DOHH2 (cell line): ENCODE data around the gene CDHR4.
A peak's percentile ranks its signal among the peaks of the same experiment; 100 is the strongest.

Experiments
- H3F3A ChIP-seq: fragments of 200-600 bp; sonication (generic), shearing (Covaris generic); 2 replicates; pipeline ENCODE4 v1.6.0; 2016; ENCODE audit warnings: antibody characterized with exemption, mild to moderate bottlenecking; ENCODE audit not compliant: control insufficient read depth, insufficient read depth
- H3K27ac ChIP-seq: fragments of 200-600 bp; sonication (generic); 2 replicates; pipeline ENCODE4 v1.5.1; 2014; ENCODE audit warnings: low read depth, mild to moderate bottlenecking, low read length, moderate library complexity
- H3K27me3 ChIP-seq: fragments of 200-600 bp; sonication (generic); 2 replicates; pipeline ENCODE4 v1.6.1; 2014; ENCODE audit warnings: mild to moderate bottlenecking, low read length, mixed read lengths; ENCODE audit not compliant: control insufficient read depth
- H3K36me3 ChIP-seq: fragments of 200-600 bp; sonication (generic); 2 replicates; pipeline ENCODE4 v1.6.1; 2014; ENCODE audit warnings: mild to moderate bottlenecking, low read length, moderate library complexity, mixed read lengths; ENCODE audit not compliant: control insufficient read depth
- H3K4me1 ChIP-seq: fragments of 200-600 bp; sonication (generic); 2 replicates; pipeline ENCODE4 v1.6.1; 2014; ENCODE audit warnings: mild to moderate bottlenecking, low read length, mixed read lengths; ENCODE audit not compliant: control insufficient read depth
- H3K4me2 ChIP-seq: fragments of 200-600 bp; sonication (generic); 2 replicates; pipeline ENCODE4 v1.6.0; 2014; ENCODE audit warnings: mild to moderate bottlenecking, low read length, moderate library complexity
- H3K4me3 ChIP-seq: fragments of 200-600 bp; sonication (generic); 2 replicates; pipeline ENCODE4 v1.5.1; 2014; ENCODE audit warnings: mild to moderate bottlenecking, low read length, mixed read lengths
- H3K79me2 ChIP-seq: fragments of 200-600 bp; sonication (generic); 2 replicates; pipeline ENCODE4 v1.6.1; 2014; ENCODE audit warnings: mild to moderate bottlenecking, low read length, mixed read lengths; ENCODE audit not compliant: control insufficient read depth
- H3K9me2 ChIP-seq: fragments of 200-600 bp; sonication (generic); replicated peaks from 2 replicates; pipeline ENCODE4 v1.6.1; 2014; ENCODE audit warnings: mild to moderate bottlenecking, low read length, mixed read lengths; ENCODE audit not compliant: control insufficient read depth
- H3K9me3 ChIP-seq: fragments of 200-600 bp; sonication (generic); 2 replicates; pipeline ENCODE4 v1.6.1; 2014; ENCODE audit warnings: antibody characterized with exemption, low read length, mixed read lengths; ENCODE audit not compliant: control insufficient read depth, insufficient read depth
- H4K20me1 ChIP-seq: fragments of 200-600 bp; sonication (generic); 2 replicates; pipeline ENCODE4 v1.6.0; 2014; ENCODE audit warnings: low read depth, mild to moderate bottlenecking, antibody characterized with exemption, low read length, moderate library complexity; ENCODE audit not compliant: control insufficient read depth, insufficient read depth
- EZH2phosphoT487 ChIP-seq: fragments of 200-600 bp; sonication (generic); IDR thresholded peaks from 2 replicates; pipeline ENCODE4 v1.6.1; 2017; ENCODE audit warnings: borderline replicate concordance, mild to moderate bottlenecking, antibody characterized with exemption, low read length, moderate library complexity, mixed read lengths
- TF ChIP-seq, protein P1 (sequence below): fragments of 200-600 bp; sonication (generic); IDR thresholded peaks from one replicate; pipeline ENCODE4 v1.5.1; 2014; ENCODE audit warnings: antibody characterized with exemption, mild to moderate bottlenecking, low read depth, low read length; ENCODE audit not compliant: poor library complexity, severe bottlenecking

The CDHR4 gene

DNA sequence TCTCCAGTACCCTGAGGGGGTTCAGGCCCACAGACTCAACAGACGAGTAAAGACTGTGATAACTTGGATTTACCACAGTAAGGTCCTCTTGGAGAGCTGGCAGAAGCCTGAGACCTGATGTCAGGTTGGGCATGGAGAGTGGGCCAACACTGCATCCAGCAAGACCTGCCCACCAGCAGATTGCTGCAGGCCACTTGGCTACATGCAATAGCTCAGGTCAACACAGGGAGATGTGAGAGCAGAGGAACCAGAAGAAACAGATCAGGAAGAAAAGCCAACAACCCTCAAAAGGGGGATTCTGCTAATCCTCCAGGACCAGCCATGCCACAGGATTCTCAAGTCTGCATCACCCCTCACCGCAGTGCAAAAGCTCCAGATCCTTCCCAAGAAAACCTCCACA lies 11.6 kb downstream of the CDHR4 start:
- Histone ChIP-seq H3K27ac (no peak overlapping the region), H3K36me3 (peaks cover 16% of the 10 kb centered on the region), H4K20me1 (no peaks in the 10 kb centered on the region), H3K4me2 (no peak overlapping the region), H3K4me3 (no peak overlapping the region), H3K79me2 (peaks cover 34% of the 10 kb centered on the region), H3K27me3 (no peaks in the 10 kb centered on the region), H3F3A (peaks cover 5% of the 10 kb centered on the region), H3K9me3 (no peaks in the 10 kb centered on the region), H3K4me1 (peaks cover 37% of the 10 kb centered on the region), H3K9me2 (no peaks in the 10 kb centered on the region)
- TF ChIP-seq, protein P1, sequence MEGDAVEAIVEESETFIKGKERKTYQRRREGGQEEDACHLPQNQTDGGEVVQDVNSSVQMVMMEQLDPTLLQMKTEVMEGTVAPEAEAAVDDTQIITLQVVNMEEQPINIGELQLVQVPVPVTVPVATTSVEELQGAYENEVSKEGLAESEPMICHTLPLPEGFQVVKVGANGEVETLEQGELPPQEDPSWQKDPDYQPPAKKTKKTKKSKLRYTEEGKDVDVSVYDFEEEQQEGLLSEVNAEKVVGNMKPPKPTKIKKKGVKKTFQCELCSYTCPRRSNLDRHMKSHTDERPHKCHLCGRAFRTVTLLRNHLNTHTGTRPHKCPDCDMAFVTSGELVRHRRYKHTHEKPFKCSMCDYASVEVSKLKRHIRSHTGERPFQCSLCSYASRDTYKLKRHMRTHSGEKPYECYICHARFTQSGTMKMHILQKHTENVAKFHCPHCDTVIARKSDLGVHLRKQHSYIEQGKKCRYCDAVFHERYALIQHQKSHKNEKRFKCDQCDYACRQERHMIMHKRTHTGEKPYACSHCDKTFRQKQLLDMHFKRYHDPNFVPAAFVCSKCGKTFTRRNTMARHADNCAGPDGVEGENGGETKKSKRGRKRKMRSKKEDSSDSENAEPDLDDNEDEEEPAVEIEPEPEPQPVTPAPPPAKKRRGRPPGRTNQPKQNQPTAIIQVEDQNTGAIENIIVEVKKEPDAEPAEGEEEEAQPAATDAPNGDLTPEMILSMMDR: no peak

GRCh38 chr3:49787536-49787935 lies 12.1 kb downstream of the CDHR4 start:
- H3K27ac ChIP-seq: no peak overlapping the region
- H3K4me2 ChIP-seq: peak overlapping the region; percentile 98
- peaks cover 16% of the 10 kb centered on the region for H3K36me3 ChIP-seq
- H3K4me3 ChIP-seq: peak overlapping the region; percentile 88; the same call in 1 of the 2 replicates
- no peaks in the 10 kb centered on the region for H4K20me1 ChIP-seq
- no peaks in the 10 kb centered on the region for H3K9me2 ChIP-seq
- TF ChIP-seq EZH2phosphoT487: no peak
- H3K79me2 ChIP-seq: peaks cover 38% of the 10 kb centered on the region
- H3F3A ChIP-seq: peaks cover 5% of the 10 kb centered on the region
- H3K27me3 ChIP-seq: no peaks in the 10 kb centered on the region
- peaks cover 37% of the 10 kb centered on the region for H3K4me1 ChIP-seq
- H3K9me3 ChIP-seq: no peaks in the 10 kb centered on the region

DNA sequence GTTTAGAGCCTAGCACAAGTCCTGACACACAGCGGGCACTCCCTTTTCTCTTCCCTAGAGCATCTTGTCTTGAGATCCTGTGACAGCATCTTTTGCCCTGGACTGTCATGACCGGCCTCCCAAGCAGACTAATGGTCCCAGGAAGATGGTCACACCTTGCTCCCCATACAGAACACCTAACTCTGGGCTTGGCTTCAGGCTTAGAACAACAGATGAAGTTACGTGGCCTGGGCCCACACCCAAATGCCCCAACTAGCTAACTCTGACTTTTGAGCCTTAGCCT lies 12.6 kb downstream of the CDHR4 start:
- no peaks in the 10 kb centered on the region for H3K27me3 ChIP-seq
- H3K9me3 ChIP-seq: no peaks in the 10 kb centered on the region
- H3K4me3 ChIP-seq: peak overlapping the region; percentile 88
- H4K20me1 ChIP-seq: no peaks in the 10 kb centered on the region
- H3K4me2 ChIP-seq: peak overlapping the region; percentile 98
- H3K36me3 ChIP-seq: peaks cover 19% of the 10 kb centered on the region
- no peaks in the 10 kb centered on the region for H3K9me2 ChIP-seq
- H3K27ac ChIP-seq: 0 out of 2 replicates have a peak overlapping the region, but pooled peaks have one; percentile 43
- TF ChIP-seq EZH2phosphoT487: no peak
- TF ChIP-seq, protein P1: no peak
- H3K4me1 ChIP-seq: peaks cover 37% of the 10 kb centered on the region
- peaks cover 5% of the 10 kb centered on the region for H3F3A ChIP-seq
- peaks cover 43% of the 10 kb centered on the region for H3K79me2 ChIP-seq

DNA sequence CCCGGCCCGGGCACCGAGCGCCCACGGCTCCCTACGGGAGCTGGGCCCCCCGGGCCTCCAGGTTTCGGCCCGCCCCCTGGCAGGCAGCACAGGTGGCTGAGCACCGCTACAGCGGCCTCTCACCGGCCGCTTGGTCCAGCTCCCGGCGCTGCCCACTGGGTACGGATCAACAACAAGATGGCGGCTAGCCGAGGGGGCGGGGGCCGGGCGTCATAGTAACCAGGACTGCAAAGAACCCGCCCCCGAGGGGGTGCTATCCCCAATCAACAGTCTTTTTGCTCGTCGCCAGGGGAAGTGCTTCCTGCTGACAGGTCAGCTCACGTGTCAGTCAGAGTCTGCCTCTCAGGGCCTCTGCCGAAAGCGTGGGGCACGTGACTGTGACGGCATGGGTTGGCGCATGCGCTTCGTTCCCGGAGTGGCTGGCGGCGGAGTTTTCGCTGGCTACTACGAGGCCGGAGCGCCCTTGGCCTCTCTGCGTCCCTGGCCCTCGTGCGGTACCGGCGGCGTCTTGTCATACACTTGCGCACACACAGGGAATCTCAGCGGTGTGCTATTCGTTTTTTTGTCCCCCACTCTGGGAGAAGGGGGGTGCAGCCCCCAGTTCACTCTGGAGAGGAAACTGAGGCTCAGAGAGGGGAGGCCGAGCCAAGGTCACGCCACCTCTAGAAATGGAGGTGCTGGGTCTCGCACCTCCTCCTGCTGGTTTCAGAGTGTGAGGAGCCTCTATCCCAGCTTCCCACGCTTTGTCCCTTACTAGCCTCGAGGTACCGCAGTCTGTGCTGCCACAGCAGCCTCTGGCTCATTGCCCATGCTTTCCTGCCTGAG lies 13.1 kb downstream of the CDHR4 start, which contains the start of gene IP6K1:
IP6K1 (minus strand) TSS at position 186 of the 825 bp plus-strand sequence. CDS start 38,502 bp downstream, outside the sequence.
- peaks cover 5% of the 10 kb centered on the region for H3F3A ChIP-seq
- no peaks in the 10 kb centered on the region for H3K9me2 ChIP-seq
- peaks cover 37% of the 10 kb centered on the region for H3K4me1 ChIP-seq
- H4K20me1 ChIP-seq: no peaks in the 10 kb centered on the region
- H3K4me2 ChIP-seq: peak within 1 kb of the TSS; percentile 98
- peak within 1 kb of the TSS; percentile 88 for H3K4me3 ChIP-seq
- H3K27ac ChIP-seq: peak within 1 kb of the TSS; percentile 43
- H3K9me3 ChIP-seq: no peaks in the 10 kb centered on the region
- TF ChIP-seq, protein P1: no peak
- no peak for TF ChIP-seq EZH2phosphoT487
- H3K27me3 ChIP-seq: no peaks in the 10 kb centered on the region
- H3K36me3 ChIP-seq: peaks cover 21% of the 10 kb centered on the region
- peaks cover 47% of the 10 kb centered on the region for H3K79me2 ChIP-seq
